Right atrium auricular region (tissue), 2 donors: ENCODE results near the gene GALNT5. TPM values are rescaled to one million over a fixed set of nuclear protein-coding genes. Genes with fewer than 3 reads are reported as not detected.
"Not testable (repeated sequence)": the region's sequence is repeated elsewhere in the genome, so short reads cannot be mapped to it uniquely, and the experiment has no call there.

Experiments
- DNase-seq: peaks from one replicate; pipeline ENCODE4 v3.0.0-alpha.2; 2019; ENCODE audit warnings: low spot score
- H3K27ac ChIP-seq, 2 donors: fragments of 200-600 bp; sonication (generic); 1 replicate in 1 of 2; 2 replicates in 1 of 2; pipeline ENCODE4 v1.5.1; 2016 to 2019
- H3K27me3 ChIP-seq, 2 donors: fragments of 200-600 bp; sonication (generic); one replicate each; pipeline versions ENCODE4 v1.5.1 to v1.6.0; 2017 to 2019
- H3K36me3 ChIP-seq: fragments of 200-600 bp; sonication (generic); one replicate; pipeline ENCODE4 v1.5.1; 2016
- H3K4me1 ChIP-seq, 2 donors: fragments of 200-600 bp; sonication (generic); one replicate each; pipeline versions ENCODE4 v1.5.1 to v1.6.0; 2017 to 2019
- H3K4me3 ChIP-seq, 2 donors: fragments of 200-600 bp; sonication (generic); 1 replicate in 1 of 2; 2 replicates in 1 of 2; pipeline ENCODE4 v1.5.1; 2017 to 2019; ENCODE audit warnings: mild to moderate bottlenecking in 1 of 2, moderate library complexity in 1 of 2
- H3K9me3 ChIP-seq, 2 donors: fragments of 200-600 bp; sonication (generic); one replicate each; pipeline ENCODE4 v1.5.1; 2019
- total RNA-seq, 2 donors: library from RNA; depleted of rRNA; stranded (reverse); fragments of >200 nt; gene quantifications; one replicate each; pipeline ENCODE4 v1.1.0, GENCODE V29; 2016
- TF ChIP-seq, protein P1 (sequence below), 2 donors: fragments of 200-600 bp; sonication (generic); IDR thresholded peaks; one replicate each; pipeline ENCODE4 v1.5.1; 2019; ENCODE audit warnings: antibody characterized with exemption in 2 of 2

The GALNT5 gene
- total RNA-seq, 2 donors from 2014 or later, result 0.20 to 0.67 TPM

DNA sequence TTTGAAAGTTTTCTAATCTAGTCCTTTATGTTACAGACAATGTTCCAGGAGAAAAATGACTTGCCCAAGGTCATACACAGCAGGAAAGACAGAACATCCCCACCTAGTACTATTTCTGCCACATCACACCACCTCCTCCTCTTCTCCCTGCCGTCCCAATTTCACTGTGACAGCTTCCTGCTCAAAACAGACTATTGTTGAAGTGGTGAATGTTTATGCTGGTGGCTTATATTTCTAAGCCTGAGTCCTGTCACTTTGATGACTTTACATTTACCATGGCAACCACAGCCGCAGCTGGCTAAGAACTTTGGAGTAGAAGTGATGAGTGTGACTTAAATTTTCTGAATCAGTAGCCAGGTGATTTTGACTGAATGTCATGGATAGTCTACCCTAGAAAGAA, 10.0 kb downstream of the GALNT5 start:
- TF ChIP-seq, protein P1, sequence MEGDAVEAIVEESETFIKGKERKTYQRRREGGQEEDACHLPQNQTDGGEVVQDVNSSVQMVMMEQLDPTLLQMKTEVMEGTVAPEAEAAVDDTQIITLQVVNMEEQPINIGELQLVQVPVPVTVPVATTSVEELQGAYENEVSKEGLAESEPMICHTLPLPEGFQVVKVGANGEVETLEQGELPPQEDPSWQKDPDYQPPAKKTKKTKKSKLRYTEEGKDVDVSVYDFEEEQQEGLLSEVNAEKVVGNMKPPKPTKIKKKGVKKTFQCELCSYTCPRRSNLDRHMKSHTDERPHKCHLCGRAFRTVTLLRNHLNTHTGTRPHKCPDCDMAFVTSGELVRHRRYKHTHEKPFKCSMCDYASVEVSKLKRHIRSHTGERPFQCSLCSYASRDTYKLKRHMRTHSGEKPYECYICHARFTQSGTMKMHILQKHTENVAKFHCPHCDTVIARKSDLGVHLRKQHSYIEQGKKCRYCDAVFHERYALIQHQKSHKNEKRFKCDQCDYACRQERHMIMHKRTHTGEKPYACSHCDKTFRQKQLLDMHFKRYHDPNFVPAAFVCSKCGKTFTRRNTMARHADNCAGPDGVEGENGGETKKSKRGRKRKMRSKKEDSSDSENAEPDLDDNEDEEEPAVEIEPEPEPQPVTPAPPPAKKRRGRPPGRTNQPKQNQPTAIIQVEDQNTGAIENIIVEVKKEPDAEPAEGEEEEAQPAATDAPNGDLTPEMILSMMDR (IDR thresholded peaks at IDR 0.05), result no peak
- DNase-seq, result no peak

DNA sequence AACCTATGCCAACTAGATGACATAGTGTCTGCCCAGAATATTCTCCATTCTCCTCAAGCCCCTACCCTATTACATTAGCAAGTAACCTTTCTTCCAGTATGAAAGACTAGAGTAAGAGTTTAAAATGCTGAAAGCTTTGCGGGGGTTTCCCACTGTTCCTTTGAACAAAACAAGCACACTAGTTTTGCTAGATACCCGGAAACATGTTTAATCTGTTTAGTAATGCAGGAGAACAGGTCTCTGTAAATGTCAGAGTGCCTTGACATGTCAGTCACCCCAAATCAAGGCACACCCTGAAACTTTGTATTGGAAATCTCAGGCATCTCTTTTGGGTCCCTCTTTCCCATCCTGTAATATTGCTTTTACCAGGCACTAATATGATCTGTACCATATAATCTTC, 11.6 kb downstream of the GALNT5 start:
- no peaks in the 10 kb centered on the region for H3K36me3 ChIP-seq
- no peaks in the 10 kb centered on the region for H3K4me1 ChIP-seq
- no peaks in the 10 kb centered on the region for H3K27me3 ChIP-seq
- TF ChIP-seq, protein P1 (IDR thresholded peaks at IDR 0.05), result no peak
- H3K27ac ChIP-seq, result no peak overlapping the region
- no peaks in the 10 kb centered on the region for H3K9me3 ChIP-seq
- DNase-seq, result no peak
- H3K4me3 ChIP-seq, result no peak overlapping the region

More for the DNA sequence above, 10.0 kb downstream of the GALNT5 start:
- H3K36me3 ChIP-seq, result no peaks in the 10 kb centered on the region
- no peak overlapping the region for H3K27ac ChIP-seq
- H3K9me3 ChIP-seq, result no peaks in the 10 kb centered on the region
- no peak overlapping the region for H3K4me3 ChIP-seq
- no peaks in the 10 kb centered on the region for H3K4me1 ChIP-seq
- no peaks in the 10 kb centered on the region for H3K27me3 ChIP-seq

DNA sequence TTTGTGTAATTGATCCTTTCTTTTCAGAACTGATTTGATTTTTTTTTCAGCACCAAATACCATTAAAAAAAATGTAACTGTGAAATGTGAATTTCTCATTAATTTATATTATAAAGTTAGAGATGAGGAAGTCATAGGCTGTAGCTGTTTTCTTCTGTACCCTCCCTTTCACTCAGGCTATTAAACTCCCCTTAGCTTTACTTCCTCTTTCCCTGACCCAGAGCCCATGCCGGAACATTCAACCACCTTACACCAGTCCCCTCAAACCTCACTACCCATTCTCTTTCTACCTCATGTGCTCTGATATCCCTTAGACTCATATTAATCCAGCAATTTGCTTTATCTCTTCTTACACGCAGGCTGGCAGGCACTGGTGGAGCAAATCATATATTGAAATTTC, 12.4 kb downstream of the GALNT5 start:
- Histone ChIP-seq H3K4me3 (no peak overlapping the region), H3K36me3 (no peaks in the 10 kb centered on the region), H3K27me3 (no peaks in the 10 kb centered on the region)

DNA sequence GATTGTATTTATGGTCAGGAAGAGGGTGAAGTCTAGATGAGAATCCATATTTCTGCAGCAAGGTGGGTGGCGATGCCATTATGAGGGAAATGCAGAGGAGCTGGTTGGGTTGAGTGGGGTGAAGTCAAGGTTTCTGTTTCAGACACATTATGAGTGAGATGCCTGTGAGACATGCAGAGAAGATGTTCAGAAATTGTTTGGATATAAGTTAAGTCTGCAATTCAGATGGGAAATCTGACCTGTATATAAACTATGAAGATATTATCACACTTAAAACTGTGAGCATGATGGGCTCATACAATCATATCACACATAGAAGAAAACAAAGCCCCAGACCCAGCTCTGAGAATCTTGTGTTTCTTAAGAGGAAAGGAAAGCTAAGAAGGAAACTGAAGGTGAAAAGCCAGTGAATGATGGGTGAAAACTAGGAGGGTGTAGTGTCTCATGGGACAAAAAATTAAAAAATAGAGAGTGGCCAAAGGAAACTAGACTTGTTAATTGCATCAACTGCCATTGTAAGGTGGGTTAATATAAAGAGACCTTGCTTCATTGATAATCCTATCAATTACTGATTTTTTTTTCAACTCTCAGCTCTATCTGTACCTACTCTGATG, 14.2 kb downstream of the GALNT5 start:
- no peaks in the 10 kb centered on the region for H3K27me3 ChIP-seq

More for the DNA sequence above, 12.4 kb downstream of the GALNT5 start:
- H3K9me3 ChIP-seq, result no peaks in the 10 kb centered on the region
- H3K27ac ChIP-seq, result no peak overlapping the region
- no peaks in the 10 kb centered on the region for H3K4me1 ChIP-seq
- no peak for DNase-seq
- TF ChIP-seq, protein P1 (IDR thresholded peaks at IDR 0.05), result no peak

DNA sequence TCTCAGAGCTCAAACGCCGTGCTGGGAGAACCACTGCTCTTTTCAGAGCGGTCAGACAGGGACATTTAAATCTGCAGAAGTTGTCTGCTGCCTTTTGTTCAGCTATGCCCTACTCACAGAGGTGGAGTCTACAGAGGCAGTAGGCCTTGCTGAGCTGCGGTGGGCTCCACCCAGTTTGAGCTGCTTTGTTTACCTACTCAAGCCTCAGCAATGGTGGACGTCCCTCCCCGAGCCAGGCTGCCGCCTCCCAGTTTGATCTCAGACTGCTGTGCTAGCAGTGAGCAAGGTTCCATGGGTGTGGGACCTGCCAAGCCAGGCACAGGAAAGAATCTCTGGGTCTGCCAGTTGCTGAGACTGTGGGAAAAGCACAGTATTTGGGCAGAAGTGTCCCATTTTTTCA, 21.8 kb downstream of the GALNT5 start:
- not testable (repeated sequence) for H3K9me3 ChIP-seq, H3K27me3 ChIP-seq, H3K27ac ChIP-seq, H3K4me3 ChIP-seq, H3K36me3 ChIP-seq, H3K4me1 ChIP-seq, DNase-seq

More for the DNA sequence above, 14.2 kb downstream of the GALNT5 start:
- no peaks in the 10 kb centered on the region for H3K9me3 ChIP-seq
- H3K4me3 ChIP-seq, result no peak overlapping the region
- no peaks in the 10 kb centered on the region for H3K36me3 ChIP-seq
- no peak overlapping the region for H3K27ac ChIP-seq
- H3K4me1 ChIP-seq, result no peaks in the 10 kb centered on the region
- DNase-seq, result no peak
- TF ChIP-seq, protein P1 (IDR thresholded peaks at IDR 0.05), result no peak

DNA sequence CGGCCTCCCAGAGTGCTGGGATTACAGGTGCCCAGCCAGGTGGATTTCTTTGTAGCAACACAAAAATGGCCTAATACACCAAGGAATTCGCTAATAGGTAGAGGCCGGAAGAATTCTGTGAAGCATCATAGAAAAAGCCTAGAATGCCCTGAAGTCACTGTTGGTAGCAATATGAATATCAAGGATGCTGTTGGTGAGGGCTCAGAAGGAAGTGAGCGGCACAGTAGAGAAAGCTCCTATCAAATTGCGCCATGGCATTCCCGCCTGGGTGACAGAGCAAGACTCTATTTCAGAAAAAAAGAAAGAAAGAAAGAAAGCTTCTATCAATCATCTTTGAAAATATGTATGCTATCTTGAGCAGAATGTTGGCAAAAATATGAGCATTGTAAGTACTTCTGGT, 23.8 kb downstream of the GALNT5 start:
- Histone ChIP-seq H3K27me3 (no peaks in the 10 kb centered on the region), H3K9me3 (no peaks in the 10 kb centered on the region), H3K4me1 (no peaks in the 10 kb centered on the region), H3K27ac (no peak overlapping the region), H3K36me3 (no peaks in the 10 kb centered on the region), H3K4me3 (no peak overlapping the region)
- DNase-seq, result no peak
- TF ChIP-seq, protein P1 (IDR thresholded peaks at IDR 0.05), result no peak
